Stimulated activated CD8-positive, alpha-beta memory T cell treated with anti-CD3 and anti-CD28 coated beads, Interleukin-15, amount 100 ng/mL, for 1 hour (primary cell): Measurements from ENCODE around the gene BTBD9.

ENCODE experiments used
- DNase-seq: peaks from one replicate; pipeline ENCODE4 v3.0.0-alpha.2; 2020; ENCODE audit warnings: low read depth

Gene BTBD9

GRCh38 chr6:38507173-38507572 is 132.6 kb downstream of the BTBD9 start:
- no peak for DNase-seq

DNA sequence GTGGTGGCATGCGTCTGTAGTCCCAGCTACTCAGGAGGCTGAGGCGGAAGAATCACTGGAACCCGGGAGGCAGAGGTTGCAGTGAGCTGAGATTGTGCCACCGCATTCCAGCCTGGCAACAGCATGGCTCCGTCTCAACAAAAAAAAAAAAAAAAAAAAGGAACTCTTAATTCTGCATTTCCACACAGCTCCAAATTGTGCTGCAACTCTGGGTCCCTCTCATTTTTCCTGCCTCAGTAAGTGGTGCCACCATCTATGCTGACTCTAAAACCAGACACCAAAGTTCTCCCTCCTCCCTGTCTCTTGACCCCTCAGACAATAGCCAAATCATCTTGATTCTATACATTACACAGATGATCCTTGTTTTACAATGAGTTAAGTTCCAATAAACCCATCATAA is 133.9 kb downstream of the BTBD9 start:
- DNase-seq, result no peak

DNA sequence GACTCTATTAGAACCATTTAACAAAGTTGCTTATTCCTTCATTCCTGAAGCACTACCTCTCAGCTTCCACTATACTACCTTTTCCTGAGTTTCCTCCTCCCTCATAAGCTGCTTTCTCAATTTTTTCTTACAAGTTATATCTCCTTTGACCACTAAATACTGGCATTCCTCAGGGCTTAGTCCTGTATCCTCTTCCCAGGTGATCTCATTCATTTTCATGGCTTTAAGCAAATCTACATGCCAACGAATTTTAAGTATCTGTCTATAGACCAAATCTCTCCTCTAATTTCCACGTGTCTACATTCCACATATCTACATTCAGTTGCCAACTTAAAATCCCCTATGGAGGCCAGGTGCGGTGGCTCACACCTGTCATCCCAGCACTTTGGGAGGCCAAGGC is 134.7 kb downstream of the BTBD9 start:
- no peak for DNase-seq

DNA sequence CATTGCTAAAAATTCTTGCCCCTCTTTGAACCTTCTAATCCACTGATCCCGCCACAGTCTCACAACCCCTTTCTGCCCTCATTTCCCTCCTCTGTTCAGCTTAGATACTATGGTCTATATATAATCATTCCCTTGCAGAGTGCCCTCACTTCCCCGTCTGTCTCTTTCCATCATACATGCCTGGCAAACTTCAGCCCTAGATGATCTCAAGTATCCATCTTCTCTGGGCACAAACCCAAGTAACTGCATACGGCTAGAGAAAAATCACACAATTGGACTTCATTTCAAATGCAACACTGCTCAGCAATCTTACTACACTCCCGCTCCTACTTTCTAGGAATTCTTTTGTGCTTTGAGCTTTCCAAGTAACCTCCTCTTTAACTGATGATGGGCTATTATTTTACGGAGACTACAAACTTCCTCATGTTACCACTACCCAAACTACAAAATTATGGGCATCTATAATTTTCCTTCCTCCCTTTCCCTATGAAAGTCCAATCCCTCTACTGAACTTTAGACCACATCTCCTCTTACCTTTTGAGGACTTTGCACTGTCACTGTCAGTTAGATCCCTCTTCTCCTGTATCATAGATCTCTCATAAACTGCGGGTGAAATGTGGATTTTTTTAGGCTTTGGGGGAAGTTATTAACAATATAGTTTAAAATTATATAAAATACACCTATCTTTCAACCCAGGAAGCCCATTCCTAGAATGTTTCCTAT is 135.6 kb downstream of the BTBD9 start:
- DNase-seq, result no peak

GRCh38 chr6:38503032-38503773 is 136.5 kb downstream of the BTBD9 start:
- no peak for DNase-seq

DNA sequence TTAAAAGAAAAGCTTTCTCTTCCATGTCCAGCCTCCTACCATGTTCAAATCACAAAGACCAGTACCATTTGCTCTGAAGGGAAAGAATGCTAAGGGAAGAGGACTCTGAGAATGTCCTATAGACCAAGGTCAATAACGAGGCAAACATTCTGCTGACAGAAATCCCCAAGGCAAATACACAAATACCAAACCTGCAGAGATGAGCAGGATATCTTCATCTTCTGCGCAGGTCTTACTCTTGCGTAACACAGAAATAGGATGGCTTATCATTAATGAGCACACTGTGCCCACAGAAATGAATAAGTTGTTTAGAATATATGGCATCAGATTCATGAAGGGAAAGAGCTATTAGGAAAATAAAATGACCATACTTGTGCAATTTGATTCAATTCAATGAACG is 137.3 kb downstream of the BTBD9 start:
- no peak for DNase-seq

GRCh38 chr6:38501931-38502330 is 137.8 kb downstream of the BTBD9 start:
- DNase-seq, result no peak

- no peak for DNase-seq
Measured at GRCh38 chr6:38499529-38500096, 140.1 kb downstream of the BTBD9 start.

GRCh38 chr6:38498805-38499445 is 140.8 kb downstream of the BTBD9 start:
- no peak for DNase-seq

GRCh38 chr6:38498085-38498484 is 141.6 kb downstream of the BTBD9 start:
- no peak for DNase-seq

DNA sequence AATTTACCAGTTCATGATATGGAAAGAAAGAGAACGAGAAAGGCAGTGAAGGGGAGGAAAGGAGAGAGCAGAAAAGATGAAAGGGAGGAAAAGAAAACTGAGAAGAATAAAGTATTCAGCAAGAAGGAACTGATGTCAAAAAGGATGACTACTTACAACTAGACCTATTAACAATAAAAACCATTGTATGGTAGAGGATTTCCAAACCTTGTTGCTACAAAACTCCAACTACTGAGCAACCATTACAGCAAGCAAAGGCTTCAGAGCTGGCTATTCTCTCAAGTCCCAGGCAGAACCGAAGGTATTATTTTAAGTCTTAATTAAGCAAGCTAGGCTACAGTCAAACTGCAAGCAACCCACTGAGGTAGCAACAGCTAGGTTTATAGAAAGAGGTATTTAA is 142.2 kb downstream of the BTBD9 start:
- DNase-seq, result no peak

DNA sequence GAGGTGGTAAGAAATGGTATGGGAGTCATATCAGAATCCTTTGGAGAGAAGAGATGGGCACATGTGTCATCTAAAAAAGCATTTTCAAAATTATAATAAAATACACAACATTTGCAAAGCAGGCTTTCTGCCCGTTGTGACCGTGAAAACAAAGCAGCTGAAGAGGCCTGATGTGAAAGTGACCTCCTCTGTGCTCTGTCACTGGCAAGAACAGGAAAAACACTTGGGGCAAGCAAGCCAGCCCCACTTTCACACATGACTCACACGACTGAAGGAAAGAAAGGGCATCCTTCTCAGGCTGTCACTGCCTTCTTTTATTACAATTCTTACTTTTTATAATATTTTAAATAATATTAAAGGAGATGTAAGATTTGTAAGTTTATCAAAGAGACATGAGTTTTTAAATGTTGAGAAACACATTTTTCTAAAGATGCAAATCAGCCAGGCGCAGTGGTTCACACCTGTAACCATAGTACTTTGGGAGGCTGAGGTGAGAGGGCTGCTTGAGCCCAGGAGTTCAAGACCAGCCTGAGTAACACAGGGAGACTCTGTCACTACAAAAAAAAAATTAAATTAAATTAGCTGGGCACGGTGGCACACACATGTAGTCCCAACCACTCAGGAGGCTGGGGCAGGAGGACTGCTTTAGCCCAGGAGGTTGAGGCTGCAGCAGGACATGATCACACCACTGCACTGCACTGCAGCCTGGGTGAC is 143.7 kb downstream of the BTBD9 start:
- DNase-seq, result no peak

GRCh38 chr6:38495518-38495917 is 144.2 kb downstream of the BTBD9 start:
- no peak for DNase-seq

DNA sequence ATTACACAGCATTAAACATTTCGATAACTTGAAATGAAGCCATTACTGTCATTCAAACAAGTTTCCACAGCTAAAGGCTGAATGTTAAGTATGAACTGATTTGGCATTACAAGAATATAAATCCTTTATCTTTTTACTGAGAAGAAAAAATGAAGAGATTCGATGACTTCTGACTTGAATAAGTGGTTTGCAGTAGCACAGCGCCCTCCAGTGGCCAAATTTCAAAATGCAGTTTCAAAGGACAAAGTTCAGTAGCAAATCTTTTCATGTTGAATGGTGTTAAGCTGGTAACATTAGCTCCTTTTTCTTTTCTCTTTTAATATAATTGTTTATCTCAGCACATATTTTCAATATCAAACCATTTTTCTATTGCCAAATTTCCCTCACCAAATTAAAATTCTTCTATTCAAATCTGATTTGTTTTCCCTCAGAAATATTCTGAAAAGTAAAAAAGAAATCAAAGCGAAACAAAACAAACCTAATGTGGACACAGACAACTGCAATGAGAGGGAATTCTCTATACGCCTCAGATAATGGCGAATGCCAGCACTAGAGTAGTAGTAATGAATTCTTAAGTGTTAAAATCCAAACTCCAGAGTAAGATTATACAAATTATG is 145.7 kb downstream of the BTBD9 start:
- DNase-seq, result peak; percentile 72

DNA sequence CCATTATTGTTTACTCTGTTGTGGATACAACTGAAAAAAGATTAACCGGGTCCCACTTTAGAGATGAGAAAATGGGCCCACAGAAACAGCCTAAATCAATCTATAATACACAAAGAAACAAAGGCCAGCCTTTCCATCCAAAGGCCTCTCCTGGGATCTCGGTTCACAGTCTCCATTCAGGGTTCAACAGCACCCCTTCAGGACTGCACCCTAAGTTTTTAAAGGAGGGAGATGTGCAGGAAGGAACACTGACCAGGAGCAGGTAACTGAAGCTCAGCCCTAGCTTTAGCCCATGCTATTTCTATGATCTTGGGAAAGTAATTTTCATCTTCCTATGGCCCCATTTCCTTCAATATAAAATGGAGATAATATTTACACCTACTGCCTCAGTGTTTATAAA is 147.7 kb downstream of the BTBD9 start:
- DNase-seq, result no peak

- DNase-seq, result no peak
Measured at GRCh38 chr6:38489951-38490350, 149.8 kb downstream of the BTBD9 start.

GRCh38 chr6:38487423-38487822 is 152.3 kb downstream of the BTBD9 start:
- no peak for DNase-seq

DNA sequence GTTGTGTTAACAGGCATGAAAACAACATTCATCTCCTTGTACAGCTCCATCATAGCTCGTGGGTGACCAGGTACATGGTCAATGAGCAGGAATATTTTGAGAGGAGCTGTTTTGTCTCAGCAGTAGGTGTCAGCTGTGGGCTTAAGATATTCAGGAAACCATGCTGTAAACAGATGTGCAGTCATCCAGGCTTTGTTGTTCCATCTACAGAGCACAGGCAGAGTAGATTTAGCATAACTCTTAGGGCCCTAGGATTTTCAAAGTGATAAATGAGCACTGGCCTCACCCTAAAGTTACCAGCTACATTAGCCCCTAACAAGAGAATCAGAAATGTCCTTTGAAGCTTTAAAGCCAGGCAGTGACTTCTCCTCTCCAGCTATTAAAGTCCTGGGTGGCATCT is 154.2 kb downstream of the BTBD9 start:
- DNase-seq, result no peak

- DNase-seq, result no peak
Measured at GRCh38 chr6:38484656-38485055, 155.1 kb downstream of the BTBD9 start.

DNA sequence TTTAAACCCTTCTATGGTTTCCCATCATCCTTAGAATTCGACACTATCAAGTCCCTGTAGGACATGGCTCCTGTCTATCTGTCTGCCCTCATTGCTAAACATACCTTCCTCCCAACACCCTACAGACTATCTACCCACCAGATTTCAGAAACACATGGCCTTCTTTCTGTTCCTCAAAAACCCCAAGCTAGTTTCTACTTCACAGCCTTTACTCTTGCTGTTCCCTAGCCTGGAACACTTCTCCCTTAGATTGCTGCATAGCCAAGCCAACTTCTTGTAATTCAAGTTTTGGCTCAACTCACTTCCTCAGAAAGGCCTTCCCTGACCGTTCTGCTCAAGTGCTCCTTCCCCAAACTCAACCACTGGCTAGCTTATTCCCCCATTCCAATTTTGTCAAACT is 156.2 kb downstream of the BTBD9 start:
- DNase-seq, result no peak

DNA sequence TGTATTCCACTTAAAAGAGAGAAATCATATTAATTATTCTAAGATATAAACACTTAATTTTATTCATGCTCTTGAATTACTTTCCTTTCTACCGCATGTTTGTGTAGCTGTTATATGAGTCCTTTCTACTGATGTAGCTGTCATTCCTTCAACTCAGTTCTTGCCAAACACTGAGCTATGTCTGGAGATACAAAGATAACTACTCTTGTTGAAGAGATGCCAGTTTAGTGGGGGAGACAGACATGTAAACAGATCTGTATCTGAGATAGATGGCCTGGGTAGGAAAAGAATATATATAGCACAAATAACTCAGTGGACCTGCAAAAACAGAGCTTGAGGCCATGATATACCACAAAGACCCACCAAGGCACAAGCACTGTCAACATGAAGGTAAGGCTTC is 157.3 kb downstream of the BTBD9 start:
- no peak for DNase-seq

GRCh38 chr6:38481851-38482250 is 157.9 kb downstream of the BTBD9 start:
- no peak for DNase-seq
